ENCODE results near the gene SLC15A1.

- TF ChIP-seq POLR2A (IDR thresholded peaks at IDR 0.05) (no peak), CTCF (IDR thresholded peaks at IDR 0.05) (no peak)
These were observed 73.7 kb downstream of the SLC15A1 start for GRCh38 chr13:98678741-98679140.
